Uterus (tissue), 2 donors: ENCODE measurements around the gene ZNF516.
A peak's percentile ranks its signal among the peaks of the same experiment; 100 is the strongest.

Experiments
- CTCF ChIP-seq, 4 experiments: fragments of 200-600 bp in 2 of 4; fragments of 450-650 bp in 2 of 4; sonication (generic) in 2 of 4; IDR thresholded peaks; one replicate each; pipeline ENCODE4 v1.5.1; 2016 to 2019; ENCODE audit warnings: antibody characterized with exemption in 4 of 4, mild to moderate bottlenecking in 2 of 4, moderate library complexity in 1 of 4
- POLR2A ChIP-seq, 2 donors: fragments of 450-650 bp; IDR thresholded peaks; one replicate each; pipeline ENCODE4 v1.6.1; 2016; ENCODE audit warnings: antibody characterized with exemption in 2 of 2, mild to moderate bottlenecking in 1 of 2, moderate library complexity in 1 of 2

DNA sequence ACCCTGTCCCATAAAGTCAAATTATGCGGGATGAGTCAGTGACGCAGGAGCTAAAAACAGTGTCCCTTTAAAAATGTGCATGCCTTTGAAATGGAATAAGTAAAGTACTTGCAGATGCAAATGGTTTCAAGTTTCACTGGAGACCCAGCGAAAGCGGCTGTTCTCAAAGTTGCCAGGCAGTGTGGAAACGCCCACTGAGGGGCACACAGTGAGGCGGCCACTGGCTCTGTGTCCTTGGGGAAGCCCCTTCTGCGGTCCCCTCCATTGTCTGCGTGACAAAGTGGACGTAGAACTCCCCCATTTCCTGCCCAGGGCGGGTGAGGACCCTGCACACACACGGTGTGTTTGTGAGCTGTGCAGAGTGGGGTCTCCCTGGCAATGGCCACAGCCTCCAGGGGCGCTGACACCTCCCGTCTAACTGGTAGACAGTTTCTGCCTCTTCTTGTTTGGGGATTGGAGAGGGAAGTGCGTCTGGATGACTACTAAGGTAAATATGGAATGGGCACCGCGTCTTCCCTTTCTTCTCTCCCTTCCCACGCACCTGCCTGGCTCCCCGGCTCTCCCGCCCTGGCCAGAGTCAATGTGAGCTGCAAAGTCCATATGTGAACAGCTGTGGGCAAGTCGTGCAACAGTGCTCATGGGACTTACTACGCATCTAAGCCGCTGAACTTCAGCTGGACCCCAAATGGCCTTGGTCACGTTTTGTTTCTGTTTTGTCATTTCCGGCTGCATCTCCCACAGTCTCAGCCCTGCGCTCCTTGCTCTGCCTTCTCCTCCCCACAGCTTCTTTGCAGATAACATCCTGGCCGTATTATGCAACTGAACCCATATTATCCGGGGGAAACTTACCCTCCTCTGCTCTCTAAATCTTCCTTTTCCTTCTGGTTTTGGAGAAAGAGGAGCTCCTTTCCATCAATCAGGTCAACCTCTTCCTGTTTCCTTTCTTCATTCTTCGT, 33.7 kb upstream of the ZNF516 start:
- TF ChIP-seq CTCF (IDR thresholded peaks at IDR 0.05) (no peak), POLR2A (IDR thresholded peaks at IDR 0.05) (peak in 1 of 2 donors; percentile 58)
